K562 (cell line): ENCODE measurements around the gene KCTD16. TPM values are rescaled to one million over a fixed set of nuclear protein-coding genes. Genes with fewer than 3 reads are reported as not detected.

Experiments used
- ATAC-seq: fragments of 200-7000 bp; cut with Tn5 transposase; 3 replicates; pipeline ENCODE4 v1.9.1; 2020; ENCODE audit warnings: moderate library complexity
- BruUV-seq: library from RNA; stranded (reverse); fragments of 400-500 nt; replicated peaks from 2 replicates; lab custom pipeline; 2021; lab: Mats Ljungman, UMichigan
- CTCF ChIA-PET: fragments of 300-600 bp; formaldehyde crosslinking; extraction: SDS; loops from one replicate; lab custom pipeline; 2021; ENCODE audit warnings: low intra/inter-chr PET ratio; lab: Yijun Ruan, JAX
- POLR2A ChIA-PET: fragments of 300-600, 350-650 bp; sonication (Branson Sonifier 250); formaldehyde crosslinking; extraction: SDS; loops from one replicate; lab custom pipeline; 2021; ENCODE audit warnings: antibody characterized with exemption, inconsistent platforms; lab: Yijun Ruan, JAX
- DNase-seq, 4 experiments: peaks; one replicate each; pipeline versions ENCODE4 v3.0.0 to v3.0.0-alpha.2; 2011 to 2018; ENCODE audit warnings: low spot score in 3 of 4, mixed read lengths in 3 of 4; ENCODE audit errors: extremely low read depth in 1 of 4
- FAIRE-seq: peaks from 2 replicates; lab custom pipeline; 2011; peaks lifted over from hg19 to GRCh38; lab: Jason Lieb, UNC
- H2AFZ ChIP-seq: 2 replicates; pipeline ENCODE4 v1.6.0; 2011; ENCODE audit warnings: low read depth, low read length, control low read depth, inconsistent platforms
- H3K27ac ChIP-seq: fragments of 200-600 bp; 3 replicates; pipeline ENCODE4 v1.8.0; 2011; ENCODE audit warnings: low read depth, mild to moderate bottlenecking, control low read depth, inconsistent platforms, low read length, moderate library complexity, mixed read lengths; ENCODE audit errors: extremely low read depth
- H3K27me3 ChIP-seq, 2 experiments: fragments of 300-600 bp in 1 of 2; 2 replicates in 1 of 2; 3 replicates in 1 of 2; pipeline versions ENCODE4 v1.6.0 to v1.8.0; 2011; ENCODE audit warnings: inconsistent platforms in 2 of 2, low read length in 2 of 2, mild to moderate bottlenecking in 1 of 2, mixed read lengths in 1 of 2, moderate library complexity in 1 of 2; ENCODE audit not compliant: control insufficient read depth in 2 of 2, insufficient read depth in 2 of 2
- H3K36me3 ChIP-seq: fragments of 300-600 bp; 3 replicates; pipeline ENCODE4 v1.8.0; 2011; ENCODE audit warnings: mild to moderate bottlenecking, low read length, inconsistent platforms; ENCODE audit not compliant: control insufficient read depth, insufficient read depth
- H3K4me1 ChIP-seq, 2 experiments: fragments of 200-600 bp in 1 of 2; replicated peaks in 1 of 2; 2 replicates in 1 of 2; 3 replicates in 1 of 2; pipeline versions ENCODE4 v1.5.1 to v1.8.0; 2011; ENCODE audit warnings: inconsistent platforms in 2 of 2, low read length in 2 of 2, mild to moderate bottlenecking in 1 of 2, mixed read lengths in 1 of 2, moderate library complexity in 1 of 2; ENCODE audit not compliant: control insufficient read depth in 2 of 2, insufficient read depth in 2 of 2
- H3K4me2 ChIP-seq: 2 replicates; pipeline ENCODE4 v1.6.1; 2011; ENCODE audit warnings: low read length, control low read depth, inconsistent platforms, mixed read lengths; ENCODE audit not compliant: insufficient read depth
- H3K4me3 ChIP-seq: fragments of 200-600 bp; sonication (generic), shearing (Covaris generic); 2 replicates; pipeline ENCODE4 v1.5.1; 2016; ENCODE audit warnings: control low read depth, inconsistent platforms
- H3K79me2 ChIP-seq: fragments of 200-600 bp; 3 replicates; pipeline ENCODE4 v1.8.0; 2011; ENCODE audit warnings: low read length, inconsistent platforms; ENCODE audit not compliant: control insufficient read depth, insufficient read depth
- H3K9ac ChIP-seq, 2 experiments: 2 replicates each; pipeline versions ENCODE4 v1.6.0 to v1.6.1; 2011; ENCODE audit warnings: low read depth in 2 of 2, low read length in 2 of 2, control low read depth in 1 of 2, inconsistent platforms in 1 of 2, mild to moderate bottlenecking in 1 of 2, mixed read lengths in 1 of 2; ENCODE audit not compliant: insufficient read depth in 1 of 2
- H3K9me1 ChIP-seq: one replicate; pipeline ENCODE4 v1.6.0; 2011; ENCODE audit warnings: inconsistent platforms, mild to moderate bottlenecking, low read length, moderate library complexity; ENCODE audit not compliant: control insufficient read depth, insufficient read depth
- H3K9me3 ChIP-seq: replicated peaks from 2 replicates; pipeline ENCODE4 v1.5.1; 2011; ENCODE audit warnings: low read depth, low read length, inconsistent platforms; ENCODE audit not compliant: control insufficient read depth, insufficient read depth
- H4K20me1 ChIP-seq: replicated peaks from 2 replicates; pipeline ENCODE4 v1.6.1; 2011; ENCODE audit warnings: low read length, inconsistent platforms, mixed read lengths; ENCODE audit not compliant: control insufficient read depth, insufficient read depth
- MBD1 ChIP-seq: fragments of 250-450 bp; sonication (Bioruptor Pico); IDR thresholded peaks from 2 replicates; pipeline ENCODE4 v1.8.0; 2022; ENCODE audit warnings: inconsistent platforms
- ZNF280A ChIP-seq: fragments of 450-650 bp; IDR thresholded peaks from 2 replicates; pipeline ENCODE4 v1.6.1; 2018; ENCODE audit warnings: mild to moderate bottlenecking, low read depth; ENCODE audit not compliant: partially characterized antibody
- WGBS: fragments of 100-300 bp; shearing (Covaris generic); methylation state at CpG from one replicate; pipeline ENCODE4 v1.1.6; 2016; ENCODE audit warnings: low coverage, mixed read lengths; ENCODE audit not compliant: insufficient coverage; ENCODE audit errors: missing lambda C conversion rate; 5-methylcytosine and 5-hydroxymethylcytosine counted together
- in situ Hi-C: fragments of 300-500 bp; cut with MboI; formaldehyde crosslinking; loops from 4 replicates; pipeline ENCODE4 v1.15.0; 2018; ENCODE audit warnings: inconsistent platforms, mixed read lengths
- intact Hi-C: fragments of 100-400 bp; cut with micrococcal nuclease; formaldehyde crosslinking; loops from 2 replicates; pipeline ENCODE4 v1.14.2; 2022
- polyA plus RNA-seq, 8 experiments: library from polyadenylated mRNA; depleted of rRNA in 4 of 8; stranded (reverse) in 5 of 8; unstranded in 3 of 8; fragments of >200 nt; fragmentation: Nextera tagmentation in 2 of 8; fragmentation: Illumina TruSeq in 1 of 8; extraction: Ambion mirVana in 2 of 8; extraction: Trizol in 1 of 8; gene quantifications; 2 replicates each; pipeline versions ENCODE4 v1.2.1 to v1.2.3, GENCODE V29; 2011 to 2014; ENCODE audit warnings: inconsistent platforms in 1 of 8, missing spikeins in 1 of 8
- total RNA-seq, 7 experiments: library from RNA; depleted of rRNA in 6 of 7; stranded (reverse); fragments of >200 nt in 6 of 7; fragmentation: Illumina TruSeq in 2 of 7; extraction: Trizol in 2 of 7; gene quantifications; 2 replicates each; pipeline versions ENCODE4 v1.2.1 to v1.2.3, GENCODE V29; 2011 to 2021; ENCODE audit warnings: low replicate concordance in 1 of 7

The KCTD16 gene
- total and polyA plus RNA-seq, 9 of the 15 experiments (the other 6 are each of a cell fraction or from before 2014, with no cell fraction given), result 0.04 TPM; not detected in 8

GRCh38 chr5:144318460-144318859, 147.8 kb downstream of the KCTD16 start:
- H3K27me3 ChIP-seq, result no peaks in the 10 kb centered on the region
- H2AFZ ChIP-seq, result no peak overlapping the region
- CTCF ChIA-PET, result no interaction called here
- no peak overlapping the region for H3K4me2 ChIP-seq
- H3K4me1 ChIP-seq, result no peaks in the 10 kb centered on the region
- no peak overlapping the region for H3K9ac ChIP-seq
- H3K4me3 ChIP-seq, result no peak overlapping the region
- 0% methylated on average over 4 of the region's 4 CpGs for WGBS
- in situ Hi-C loops, result no loop called here
- no peaks in the 10 kb centered on the region for H3K9me1 ChIP-seq
- TF ChIP-seq ZNF280A, result no peak
- no peak for TF ChIP-seq MBD1 (CRISPR knock-in tag)
- FAIRE-seq (no peak), ATAC-seq (no peak), DNase-seq (no peak)
- BruUV-seq, result no TSS peak
- H3K9me3 ChIP-seq, result no peaks in the 10 kb centered on the region
- H3K27ac ChIP-seq, result no peak overlapping the region
- intact Hi-C loops, result no loop called here
- no peaks in the 10 kb centered on the region for H3K36me3 ChIP-seq
- H3K79me2 ChIP-seq, result no peaks in the 10 kb centered on the region
- no peaks in the 10 kb centered on the region for H4K20me1 ChIP-seq
- POLR2A ChIA-PET, result no interaction called here
